GM18526 (cell line): ENCODE data around the gene ADIPOR2.

Experiments used
- POLR2A ChIP-seq: IDR thresholded peaks from 3 replicates; pipeline ENCODE4 v1.6.1; 2011; ENCODE audit not compliant: insufficient read length; ENCODE audit errors: extremely low read depth

Gene ADIPOR2

GRCh38 chr12:1749019-1749418, 58.1 kb downstream of the ADIPOR2 start:
- no peak for TF ChIP-seq POLR2A

- no peak for TF ChIP-seq POLR2A
Measured at GRCh38 chr12:1750300-1750699, 59.4 kb downstream of the ADIPOR2 start.

- no peak for TF ChIP-seq POLR2A
Measured at GRCh38 chr12:1758376-1758775, 67.5 kb downstream of the ADIPOR2 start.

- no peak for TF ChIP-seq POLR2A
Measured at GRCh38 chr12:1758887-1759286, 68.0 kb downstream of the ADIPOR2 start.

GRCh38 chr12:1760566-1761382, 69.9 kb downstream of the ADIPOR2 start:
- no peak for TF ChIP-seq POLR2A

- TF ChIP-seq POLR2A: no peak
Measured at GRCh38 chr12:1761857-1762256, 71.0 kb downstream of the ADIPOR2 start.

GRCh38 chr12:1763153-1763552, 72.3 kb downstream of the ADIPOR2 start:
- no peak for TF ChIP-seq POLR2A

- no peak for TF ChIP-seq POLR2A
Measured at GRCh38 chr12:1766110-1766509, 75.2 kb downstream of the ADIPOR2 start.

GRCh38 chr12:1767407-1768090, 76.7 kb downstream of the ADIPOR2 start:
- no peak for TF ChIP-seq POLR2A

GRCh38 chr12:1768615-1769014, 77.7 kb downstream of the ADIPOR2 start:
- no peak for TF ChIP-seq POLR2A

- no peak for TF ChIP-seq POLR2A
Measured at GRCh38 chr12:1769809-1770494, 79.1 kb downstream of the ADIPOR2 start.

- TF ChIP-seq POLR2A: no peak
Measured at GRCh38 chr12:1773937-1774655, 83.2 kb downstream of the ADIPOR2 start.

- TF ChIP-seq POLR2A: no peak
Measured at GRCh38 chr12:1776170-1776921, 85.5 kb downstream of the ADIPOR2 start.

- TF ChIP-seq POLR2A: no peak
Measured at GRCh38 chr12:1777798-1778197, 86.9 kb downstream of the ADIPOR2 start.

GRCh38 chr12:1778911-1779310, 88.0 kb downstream of the ADIPOR2 start:
- no peak for TF ChIP-seq POLR2A
